Activated CD8-positive, alpha-beta T cell treated with anti-CD3 and anti-CD28 coated beads for 36 hours (primary cell): ENCODE data around the gene KLF3. TPM values are rescaled to one million over a fixed set of nuclear protein-coding genes. Genes with fewer than 3 reads are reported as not detected.

Source experiments
- ATAC-seq: fragments of 200-7000 bp; cut with Tn5 transposase; one replicate; pipeline ENCODE4 v1.10.0; 2021; ENCODE audit warnings: mild to moderate bottlenecking, moderate library complexity
- CTCF ChIA-PET: fragments of 350-600 bp; sonication (Branson Sonifier 250); formaldehyde crosslinking; loops from one replicate; lab custom pipeline; 2021; ENCODE audit warnings: antibody characterized with exemption; lab: Charles Lee
- POLR2A ChIA-PET: fragments of 350-600 bp; sonication (Branson Sonifier 250); formaldehyde crosslinking; loops from one replicate; lab custom pipeline; 2021; ENCODE audit warnings: antibody characterized with exemption; lab: Charles Lee
- DNase-seq: peaks from one replicate; pipeline ENCODE4 v3.0.0-alpha.2; 2020
- H3K27ac Mint-ChIP-seq: one replicate; pipeline ENCODE4 v1.8.0; 2021; ENCODE audit warnings: mild to moderate bottlenecking, mixed read lengths
- H3K27me3 Mint-ChIP-seq: one replicate; pipeline ENCODE4 v1.8.0; 2021; ENCODE audit warnings: mixed read lengths
- H3K36me3 Mint-ChIP-seq: one replicate; pipeline ENCODE4 v1.8.0; 2021; ENCODE audit warnings: low read depth, mixed read lengths
- H3K4me1 Mint-ChIP-seq: one replicate; pipeline ENCODE4 v1.8.0; 2021; ENCODE audit warnings: low read depth, mixed read lengths
- H3K4me3 Mint-ChIP-seq: one replicate; pipeline ENCODE4 v1.8.0; 2021; ENCODE audit warnings: mild to moderate bottlenecking, moderate library complexity, mixed read lengths
- H3K9me3 Mint-ChIP-seq: one replicate; pipeline ENCODE4 v1.8.0; 2021; ENCODE audit warnings: mixed read lengths
- intact Hi-C: fragments of 100-400 bp; cut with micrococcal nuclease; formaldehyde crosslinking; loops from one replicate; pipeline ENCODE4 v1.10.0; 2022
- total RNA-seq, 2 experiments: library from RNA; stranded (reverse); gene quantifications; one replicate each; pipeline ENCODE4 v1.2.3, GENCODE V29; 2021
- TF ChIP-seq, protein P1 (sequence below): fragments of 200-600 bp; IDR thresholded peaks from one replicate; pipeline ENCODE4 v1.8.0; 2022; ENCODE audit warnings: antibody characterized with exemption, mild to moderate bottlenecking

The KLF3 gene
- total RNA-seq, 2 experiments from 2014 or later, result 5.5 to 6.0 TPM

DNA sequence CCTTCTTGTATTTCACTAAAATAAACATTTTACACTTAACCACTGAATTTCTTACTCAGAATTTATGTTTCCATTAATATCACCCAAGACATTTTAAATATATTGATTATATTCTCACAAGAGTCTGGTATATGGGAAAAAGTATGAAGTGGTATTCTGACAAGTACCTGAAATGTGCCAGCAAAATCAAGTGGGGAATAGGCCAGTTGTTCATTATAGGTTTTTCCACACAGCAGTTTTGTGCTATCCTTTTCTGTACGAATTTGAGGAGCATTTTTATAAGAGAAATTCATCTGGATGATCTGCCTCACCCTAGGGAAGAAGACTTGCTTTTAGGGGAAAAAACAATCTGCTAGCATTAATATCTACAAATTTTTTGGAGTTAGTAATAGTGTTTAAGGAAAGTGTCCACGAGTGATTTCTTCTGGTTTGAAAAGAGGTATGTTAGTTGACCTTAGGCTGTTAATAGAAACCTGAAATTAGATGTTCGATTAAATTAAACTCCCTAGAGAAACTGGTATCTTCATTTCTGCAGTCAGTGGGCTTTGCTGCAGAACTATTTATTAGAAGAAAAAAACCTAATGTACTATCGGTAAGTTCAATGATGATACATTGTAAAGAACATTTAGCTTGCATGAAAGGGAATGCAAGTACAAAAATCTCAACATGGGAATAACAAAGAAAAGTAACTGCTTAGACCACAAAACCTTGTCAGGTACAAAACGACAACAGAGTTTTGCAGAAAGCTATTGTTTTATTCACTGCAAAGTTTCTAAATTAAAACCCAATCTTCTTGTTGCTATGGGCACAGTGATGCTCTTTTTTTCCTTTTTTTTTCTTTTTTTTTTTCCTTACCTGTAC is 1.8 kb downstream of the KLF3 start:
- ATAC-seq, result no peak
- Mint-ChIP-seq H3K4me1 (peaks cover 68% of the 10 kb centered on the region), H3K4me3 (peak overlapping the region; percentile 79), H3K9me3 (peaks cover 4% of the 10 kb centered on the region), H3K27ac (peak overlapping the region; percentile 85), H3K27me3 (no peaks in the 10 kb centered on the region), H3K36me3 (peaks cover 3% of the 10 kb centered on the region)
- DNase-seq, result no peak
- ChIA-PET CTCF (interaction anchor here (1.3 to 4.7 kb wide), 6 partner anchors 9 to 486 kb away, joined by 3 to 30 read pairs (median 10); no protein-coding TSS in a partner anchor), POLR2A (interaction anchor here (0.6 to 1.6 kb wide), 4 partner anchors 136 to 355 kb away, joined by 3 to 5 read pairs (median 4); no protein-coding TSS in a partner anchor)
- intact Hi-C loops, result loop anchor here (5.0 to 10.0 kb wide), 2 partner anchors 348 to 981 kb away; partner anchors contain the start of gene RELL1
- TF ChIP-seq, protein P1, sequence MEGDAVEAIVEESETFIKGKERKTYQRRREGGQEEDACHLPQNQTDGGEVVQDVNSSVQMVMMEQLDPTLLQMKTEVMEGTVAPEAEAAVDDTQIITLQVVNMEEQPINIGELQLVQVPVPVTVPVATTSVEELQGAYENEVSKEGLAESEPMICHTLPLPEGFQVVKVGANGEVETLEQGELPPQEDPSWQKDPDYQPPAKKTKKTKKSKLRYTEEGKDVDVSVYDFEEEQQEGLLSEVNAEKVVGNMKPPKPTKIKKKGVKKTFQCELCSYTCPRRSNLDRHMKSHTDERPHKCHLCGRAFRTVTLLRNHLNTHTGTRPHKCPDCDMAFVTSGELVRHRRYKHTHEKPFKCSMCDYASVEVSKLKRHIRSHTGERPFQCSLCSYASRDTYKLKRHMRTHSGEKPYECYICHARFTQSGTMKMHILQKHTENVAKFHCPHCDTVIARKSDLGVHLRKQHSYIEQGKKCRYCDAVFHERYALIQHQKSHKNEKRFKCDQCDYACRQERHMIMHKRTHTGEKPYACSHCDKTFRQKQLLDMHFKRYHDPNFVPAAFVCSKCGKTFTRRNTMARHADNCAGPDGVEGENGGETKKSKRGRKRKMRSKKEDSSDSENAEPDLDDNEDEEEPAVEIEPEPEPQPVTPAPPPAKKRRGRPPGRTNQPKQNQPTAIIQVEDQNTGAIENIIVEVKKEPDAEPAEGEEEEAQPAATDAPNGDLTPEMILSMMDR, result no peak

DNA sequence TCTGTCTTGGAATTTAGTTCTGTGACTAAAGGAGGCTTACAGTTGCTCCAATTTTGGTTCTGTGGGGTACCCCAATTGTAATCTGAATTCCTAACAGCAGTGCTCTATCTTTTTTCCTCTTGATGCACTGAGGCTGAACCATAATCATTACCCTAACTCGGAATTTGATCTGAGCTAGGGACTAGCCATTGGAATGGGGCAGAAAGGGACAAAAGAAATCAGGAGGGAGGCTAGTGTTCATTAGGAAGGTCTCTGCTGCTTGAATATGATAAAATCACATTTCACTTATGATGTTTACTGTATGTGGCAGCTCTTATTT is 2.7 kb downstream of the KLF3 start:
- ChIA-PET POLR2A (interaction anchor here (0.7 to 1.1 kb wide), 3 partner anchors 93 to 534 kb away, joined by 3 to 6 read pairs (median 5); no protein-coding TSS in a partner anchor), CTCF (interaction anchor here (0.6 to 4.7 kb wide), 8 partner anchors 8 to 487 kb away, joined by 3 to 30 read pairs (median 6); no protein-coding TSS in a partner anchor)
- ATAC-seq, result no peak
- DNase-seq, result no peak
- Mint-ChIP-seq H3K36me3 (no peaks in the 10 kb centered on the region), H3K27me3 (no peaks in the 10 kb centered on the region), H3K27ac (peak overlapping the region; percentile 85), H3K4me1 (peaks cover 69% of the 10 kb centered on the region), H3K9me3 (no peaks in the 10 kb centered on the region), H3K4me3 (peak overlapping the region; percentile 79)
- TF ChIP-seq, protein P1, result no peak
- intact Hi-C loops, result loop anchor here (5.0 to 10.0 kb wide), 2 partner anchors 349 to 982 kb away; partner anchors contain the start of gene RELL1

DNA sequence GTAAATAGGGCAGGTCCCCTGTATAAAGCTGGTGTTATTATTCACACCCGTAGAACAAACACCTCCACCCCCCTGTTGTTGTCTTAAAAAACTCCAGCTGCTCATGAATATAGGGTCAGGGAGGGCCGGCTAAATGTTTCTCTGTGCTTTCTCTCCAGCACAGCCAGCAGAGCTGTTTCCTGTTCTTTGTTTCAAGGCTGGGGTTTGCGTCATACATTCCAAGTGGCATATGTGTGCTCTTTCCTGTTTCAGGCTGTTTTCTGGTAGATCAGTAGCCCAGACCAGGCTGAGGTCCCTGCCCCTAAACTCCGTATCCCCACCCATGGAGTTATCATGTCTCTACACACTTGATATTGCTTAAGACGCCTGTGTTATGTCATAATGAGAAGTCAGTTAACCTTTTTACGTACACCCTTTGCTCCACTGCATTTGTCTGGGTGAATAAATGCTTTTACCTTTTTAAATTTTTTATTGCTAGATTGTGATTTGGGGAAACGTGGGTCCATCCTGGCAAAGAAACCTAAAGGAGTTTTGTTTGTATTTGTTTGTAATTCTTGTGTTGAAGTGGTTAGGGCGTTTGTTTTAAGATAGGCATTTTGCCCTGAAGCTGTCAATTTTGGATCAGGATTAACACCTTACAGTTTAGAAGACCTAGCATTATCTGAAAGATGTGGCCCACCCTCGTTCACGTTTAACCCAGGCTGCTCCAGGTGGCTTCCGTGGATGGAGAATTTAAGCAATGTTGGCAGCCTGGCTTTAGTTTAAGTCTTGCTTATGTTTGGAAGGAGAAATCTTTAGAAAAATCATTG is 3.3 kb downstream of the KLF3 start:
- ChIA-PET CTCF (interaction anchor here (0.6 to 4.7 kb wide), 8 partner anchors 8 to 487 kb away, joined by 3 to 30 read pairs (median 6); no protein-coding TSS in a partner anchor), POLR2A (interaction anchor here (0.7 to 1.1 kb wide), 4 partner anchors 93 to 535 kb away, joined by 3 to 6 read pairs (median 4); no protein-coding TSS in a partner anchor)
- TF ChIP-seq, protein P1, result no peak
- H3K4me3 Mint-ChIP-seq, result peak overlapping the region; percentile 79
- H3K4me1 Mint-ChIP-seq, result peaks cover 70% of the 10 kb centered on the region
- intact Hi-C loops, result loop anchor here (5.0 to 10.0 kb wide), 2 partner anchors 350 to 982 kb away; partner anchors contain the start of gene RELL1
- no peaks in the 10 kb centered on the region for H3K27me3 Mint-ChIP-seq
- peak overlapping the region; percentile 85 for H3K27ac Mint-ChIP-seq
- H3K9me3 Mint-ChIP-seq, result no peaks in the 10 kb centered on the region
- H3K36me3 Mint-ChIP-seq, result no peaks in the 10 kb centered on the region
- DNase-seq (peak; percentile 78), ATAC-seq (peak; percentile 52)

DNA sequence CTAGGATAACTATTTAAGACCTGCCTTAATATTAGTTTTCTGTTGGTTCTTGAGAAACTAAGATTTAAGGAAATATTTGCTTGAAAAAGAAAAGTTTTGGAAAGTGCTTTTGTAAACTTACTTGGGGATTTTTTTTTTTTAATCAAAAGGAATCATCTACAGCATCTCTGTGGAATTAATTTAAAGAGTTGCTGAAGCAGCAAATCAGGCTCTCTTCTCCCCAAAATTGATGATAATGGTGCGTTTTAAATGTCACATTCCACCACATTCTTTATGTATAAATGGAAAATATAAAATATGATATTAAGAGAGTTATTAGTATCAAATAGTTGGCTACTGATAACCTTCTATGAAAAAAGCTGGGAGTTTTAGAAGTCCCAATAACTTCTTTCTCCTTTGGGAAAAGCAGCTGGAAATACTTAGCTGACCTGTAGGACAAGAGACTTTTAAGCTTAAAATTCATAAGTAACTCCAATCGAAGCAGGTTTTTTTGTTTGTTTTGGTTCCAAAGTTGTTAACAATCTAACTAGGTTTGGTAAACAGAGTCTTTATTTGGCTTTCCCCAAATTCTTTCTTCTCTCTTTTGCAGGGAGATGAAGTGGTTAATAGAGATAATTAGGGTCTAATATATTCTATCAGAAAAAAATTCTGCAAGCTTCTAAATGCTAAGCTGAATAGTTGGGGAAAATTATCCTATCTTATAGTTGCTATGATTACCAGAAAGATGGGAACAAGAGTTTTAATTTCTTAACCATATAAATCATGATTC is 4.4 kb downstream of the KLF3 start:
- H3K4me1 Mint-ChIP-seq, result peaks cover 77% of the 10 kb centered on the region
- H3K4me3 Mint-ChIP-seq, result no peak overlapping the region
- peak overlapping the region; percentile 59 for H3K27ac Mint-ChIP-seq
- TF ChIP-seq, protein P1, result no peak
- CTCF ChIA-PET, result interaction anchor here (0.6 to 4.7 kb wide), 6 partner anchors 8 to 489 kb away, joined by 3 to 30 read pairs (median 6); no protein-coding TSS in a partner anchor
- no peak for ATAC-seq
- POLR2A ChIA-PET, result interaction anchor here (1.4 kb wide), 1 partner anchor 13 kb away, joined by 4 read pairs; no protein-coding TSS in a partner anchor
- DNase-seq, result no peak
- no peaks in the 10 kb centered on the region for H3K27me3 Mint-ChIP-seq
- no peaks in the 10 kb centered on the region for H3K9me3 Mint-ChIP-seq
- H3K36me3 Mint-ChIP-seq, result no peaks in the 10 kb centered on the region
- intact Hi-C loops, result loop anchor here (5.0 to 10.0 kb wide), 2 partner anchors 351 to 984 kb away; partner anchors contain the start of gene RELL1
